Endothelial cell of umbilical vein (primary cell): ENCODE measurements around the gene LRCOL1. TPM values are rescaled to one million over a fixed set of nuclear protein-coding genes. Genes with fewer than 3 reads are reported as not detected.

Source experiments
- BruUV-seq: library from RNA; stranded (reverse); fragments of 400-500 nt; replicated peaks from 2 replicates; lab custom pipeline; 2021; lab: Mats Ljungman, UMichigan
- CTCF ChIA-PET: fragments of 300-600, 350-600 bp; sonication (Branson Sonifier 250); formaldehyde crosslinking; loops from one replicate; lab custom pipeline; 2021; ENCODE audit warnings: antibody characterized with exemption, inconsistent platforms; lab: Charles Lee
- POLR2A ChIA-PET: fragments of 300-600, 350-600 bp; sonication (Branson Sonifier 250); formaldehyde crosslinking; loops from one replicate; lab custom pipeline; 2021; ENCODE audit warnings: antibody characterized with exemption, inconsistent platforms; lab: Charles Lee
- DNase-seq: peaks from one replicate; pipeline ENCODE4 v3.0.0-alpha.2; 2011; ENCODE audit warnings: low read depth, low spot score
- FAIRE-seq: peaks from 2 replicates; lab custom pipeline; 2011; peaks lifted over from hg19 to GRCh38; lab: Jason Lieb, UNC
- H2AFZ ChIP-seq: 2 replicates; pipeline ENCODE4 v1.6.0; 2012; ENCODE audit warnings: low read depth, low read length, control low read depth, inconsistent platforms
- H3K27ac ChIP-seq: 2 replicates; pipeline ENCODE4 v1.5.1; 2011; ENCODE audit warnings: low read depth, mild to moderate bottlenecking, control low read depth, low read length, moderate library complexity; ENCODE audit not compliant: insufficient read depth
- H3K27me3 ChIP-seq, 2 experiments: 2 replicates each; pipeline versions ENCODE4 v1.6.0 to v1.6.1; 2011; ENCODE audit warnings: low read length in 2 of 2, mixed read lengths in 1 of 2; ENCODE audit not compliant: control insufficient read depth in 2 of 2, insufficient read depth in 2 of 2
- H3K36me3 ChIP-seq, 2 experiments: 2 replicates in 1 of 2; 3 replicates in 1 of 2; pipeline ENCODE4 v1.5.1; 2011; ENCODE audit warnings: low read length in 2 of 2, mild to moderate bottlenecking in 1 of 2, moderate library complexity in 1 of 2; ENCODE audit not compliant: control insufficient read depth in 2 of 2, insufficient read depth in 2 of 2; ENCODE audit errors: extremely low read depth in 1 of 2
- H3K4me1 ChIP-seq: 3 replicates; pipeline ENCODE4 v1.5.1; 2011; ENCODE audit warnings: mild to moderate bottlenecking, low read length; ENCODE audit not compliant: control insufficient read depth, insufficient read depth; ENCODE audit errors: extremely low read depth
- H3K4me2 ChIP-seq: 2 replicates; pipeline ENCODE4 v1.6.1; 2011; ENCODE audit warnings: low read length, control low read depth, mixed read lengths; ENCODE audit not compliant: insufficient read depth
- H3K4me3 ChIP-seq, 3 experiments: fragments of 200-600 bp in 1 of 3; sonication (generic), shearing (Covaris generic) in 1 of 3; replicated peaks in 1 of 3; 2 replicates each; pipeline ENCODE4 v1.5.1; 2011 to 2016; ENCODE audit warnings: control low read depth in 3 of 3, low read length in 3 of 3, mild to moderate bottlenecking in 2 of 3, inconsistent platforms in 1 of 3, low read depth in 1 of 3, moderate library complexity in 1 of 3; ENCODE audit not compliant: insufficient read depth in 1 of 3
- H3K79me2 ChIP-seq: 2 replicates; pipeline ENCODE4 v1.6.0; 2012; ENCODE audit warnings: low read length, inconsistent platforms; ENCODE audit not compliant: control insufficient read depth, insufficient read depth
- H3K9ac ChIP-seq: replicated peaks from 2 replicates; pipeline ENCODE3; 2011; ENCODE audit warnings: low read length, control low read depth; ENCODE audit not compliant: insufficient read depth; ENCODE audit errors: extremely low read depth
- H3K9me1 ChIP-seq: replicated peaks from 3 replicates; pipeline ENCODE4 v1.6.0; 2011; ENCODE audit warnings: mild to moderate bottlenecking, low read length; ENCODE audit not compliant: control insufficient read depth, insufficient read depth; ENCODE audit errors: extremely low read depth
- H3K9me3 ChIP-seq: replicated peaks from 2 replicates; pipeline ENCODE4 v1.5.1; 2012; ENCODE audit warnings: low read length, inconsistent platforms; ENCODE audit not compliant: control insufficient read depth, insufficient read depth
- H4K20me1 ChIP-seq: replicated peaks from 2 replicates; pipeline ENCODE3; 2011; ENCODE audit warnings: mild to moderate bottlenecking, low read length; ENCODE audit not compliant: control insufficient read depth, insufficient read depth; ENCODE audit errors: extremely low read depth
- EZH2 ChIP-seq: IDR thresholded peaks from 2 replicates; pipeline ENCODE4 v1.6.1; 2012; ENCODE audit warnings: borderline replicate concordance, low read depth, mild to moderate bottlenecking, moderate library complexity, low read length, inconsistent platforms; ENCODE audit not compliant: severe bottlenecking
- GATA2 ChIP-seq: IDR thresholded peaks from 2 replicates; pipeline ENCODE4 v1.7.0; 2011; ENCODE audit warnings: low read depth, mild to moderate bottlenecking, moderate library complexity, mixed read lengths, low read length; ENCODE audit not compliant: insufficient read length, insufficient read depth
- MAX ChIP-seq: IDR thresholded peaks from 2 replicates; pipeline ENCODE4 v1.6.1; 2011; ENCODE audit not compliant: insufficient read depth, insufficient read length
- POLR2A ChIP-seq: IDR thresholded peaks from 2 replicates; pipeline ENCODE4 v1.6.1; 2012; ENCODE audit warnings: low read depth, mild to moderate bottlenecking, control low read depth, low read length
- POLR2AphosphoS5 ChIP-seq: IDR thresholded peaks from 2 replicates; pipeline ENCODE4 v1.6.1; 2012; ENCODE audit warnings: low read depth, mild to moderate bottlenecking, control low read depth, low read length, moderate library complexity; ENCODE audit not compliant: insufficient read depth
- dilution Hi-C: fragments of 300-500 bp; cut with MboI; formaldehyde crosslinking; loops from one replicate; pipeline ENCODE4 v1.15.0; 2019; ENCODE audit warnings: low sequenced_read_pairs; ENCODE audit not compliant: extremely low pct_ligation_motif_present
- intact Hi-C: fragments of 100-400 bp; cut with micrococcal nuclease; formaldehyde crosslinking; loops from one replicate; pipeline ENCODE4 v1.10.0; 2022
- polyA plus RNA-seq, 4 experiments: library from polyadenylated mRNA; depleted of rRNA in 3 of 4; stranded (reverse) in 3 of 4; unstranded in 1 of 4; fragments of >200 nt; gene quantifications; 2 replicates each; pipeline versions ENCODE4 v1.2.1 to v1.2.3, GENCODE V29; 2011 to 2012; ENCODE audit warnings: missing spikeins in 1 of 4
- total RNA-seq: library from RNA; stranded (reverse); gene quantifications from 2 replicates; pipeline ENCODE4 v1.2.3, GENCODE V29; 2021
- TF ChIP-seq, protein P1 (sequence below), 2 donors: IDR thresholded peaks; 1 replicate in 1 of 2; 2 replicates in 1 of 2; pipeline ENCODE4 v1.5.1; 2011; ENCODE audit warnings: low read length in 2 of 2, mild to moderate bottlenecking in 2 of 2, moderate library complexity in 2 of 2, control low read depth in 1 of 2, inconsistent platforms in 1 of 2, low read depth in 1 of 2; ENCODE audit not compliant: insufficient read depth in 1 of 2; ENCODE audit errors: extremely low read depth in 1 of 2

Gene LRCOL1
- total and polyA plus RNA-seq, 2 donors (not counting 3 experiments of a cell fraction or from before 2014, with no cell fraction given) = 1.2 to 1.5 TPM

GRCh38 chr12:132638541-132639408 lies 28.4 kb upstream of the LRCOL1 start:
- intact Hi-C loops = loop anchor here (1.0 kb wide), 2 partner anchors 38 to 223 kb away; no protein-coding TSS in a partner anchor
- ChIA-PET POLR2A (no interaction called here), CTCF (interaction anchor here (0.8 to 1.9 kb wide), 20 partner anchors 9 to 224 kb away, joined by 3 to 34 read pairs (median 6); partner anchors contain the start of gene LRCOL1)
- DNase-seq (peak; percentile 59), FAIRE-seq (peak; percentile 89)
- Histone ChIP-seq H3K79me2 (no peaks in the 10 kb centered on the region), H4K20me1 (no peaks in the 10 kb centered on the region), H3K4me3 (no peak overlapping the region), H3K9me1 (no peaks in the 10 kb centered on the region), H3K27me3 (no peaks in the 10 kb centered on the region), H3K4me1 (no peaks in the 10 kb centered on the region), H3K4me2 (no peak overlapping the region), H3K9ac (no peak overlapping the region), H3K36me3 (peaks cover 2 to 19% of the 10 kb centered on the region in 2 experiments), H3K27ac (no peak overlapping the region), H2AFZ (no peak overlapping the region), H3K9me3 (no peaks in the 10 kb centered on the region)
- dilution Hi-C loops = no loop called here
- TF ChIP-seq POLR2A (no peak), EZH2 (no peak), GATA2 (no peak), MAX (no peak), POLR2AphosphoS5 (no peak)
- TF ChIP-seq, protein P1, sequence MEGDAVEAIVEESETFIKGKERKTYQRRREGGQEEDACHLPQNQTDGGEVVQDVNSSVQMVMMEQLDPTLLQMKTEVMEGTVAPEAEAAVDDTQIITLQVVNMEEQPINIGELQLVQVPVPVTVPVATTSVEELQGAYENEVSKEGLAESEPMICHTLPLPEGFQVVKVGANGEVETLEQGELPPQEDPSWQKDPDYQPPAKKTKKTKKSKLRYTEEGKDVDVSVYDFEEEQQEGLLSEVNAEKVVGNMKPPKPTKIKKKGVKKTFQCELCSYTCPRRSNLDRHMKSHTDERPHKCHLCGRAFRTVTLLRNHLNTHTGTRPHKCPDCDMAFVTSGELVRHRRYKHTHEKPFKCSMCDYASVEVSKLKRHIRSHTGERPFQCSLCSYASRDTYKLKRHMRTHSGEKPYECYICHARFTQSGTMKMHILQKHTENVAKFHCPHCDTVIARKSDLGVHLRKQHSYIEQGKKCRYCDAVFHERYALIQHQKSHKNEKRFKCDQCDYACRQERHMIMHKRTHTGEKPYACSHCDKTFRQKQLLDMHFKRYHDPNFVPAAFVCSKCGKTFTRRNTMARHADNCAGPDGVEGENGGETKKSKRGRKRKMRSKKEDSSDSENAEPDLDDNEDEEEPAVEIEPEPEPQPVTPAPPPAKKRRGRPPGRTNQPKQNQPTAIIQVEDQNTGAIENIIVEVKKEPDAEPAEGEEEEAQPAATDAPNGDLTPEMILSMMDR (IDR thresholded peaks at IDR 0.05; ENCODE audit: extremely low read depth in 1 of 2, insufficient read depth in 1 of 2, low read depth in 1 of 2, low read length in 2 of 2) = peak; percentile 78 to 83
- BruUV-seq = no TSS peak
